TTC549 (cell line): ENCODE measurements around the gene DIAPH2.

Experiments used
- FAIRE-seq: peaks from 2 replicates; lab custom pipeline; 2012; peaks lifted over from hg19 to GRCh38; lab: Jason Lieb, UNC

The DIAPH2 gene

GRCh38 chrX:97189668-97190067 is 505.0 kb downstream of the DIAPH2 start:
- FAIRE-seq, result no peak

DNA sequence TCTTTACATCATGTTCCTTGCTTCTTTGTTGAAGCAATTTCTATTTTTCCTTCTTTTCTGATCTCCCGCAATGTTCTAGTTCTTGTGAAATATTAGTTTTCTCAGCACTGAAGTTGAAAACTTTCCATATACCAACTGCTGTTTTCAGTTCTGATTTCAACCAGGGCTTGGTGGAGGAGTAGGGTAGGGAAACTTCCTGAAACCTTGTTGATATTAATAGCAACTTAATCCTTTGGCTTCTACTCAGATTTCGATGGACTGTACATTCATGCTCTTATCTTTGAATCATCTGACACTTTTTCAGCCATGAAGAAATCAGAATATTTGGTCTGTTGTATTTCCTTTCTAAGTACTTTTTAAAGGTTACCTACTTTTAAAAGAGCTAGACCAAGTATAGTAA is 514.9 kb downstream of the DIAPH2 start:
- FAIRE-seq, result no peak

GRCh38 chrX:97200454-97200853 is 515.8 kb downstream of the DIAPH2 start:
- FAIRE-seq, result no peak

GRCh38 chrX:97210501-97210900 is 525.9 kb downstream of the DIAPH2 start:
- FAIRE-seq, result no peak

DNA sequence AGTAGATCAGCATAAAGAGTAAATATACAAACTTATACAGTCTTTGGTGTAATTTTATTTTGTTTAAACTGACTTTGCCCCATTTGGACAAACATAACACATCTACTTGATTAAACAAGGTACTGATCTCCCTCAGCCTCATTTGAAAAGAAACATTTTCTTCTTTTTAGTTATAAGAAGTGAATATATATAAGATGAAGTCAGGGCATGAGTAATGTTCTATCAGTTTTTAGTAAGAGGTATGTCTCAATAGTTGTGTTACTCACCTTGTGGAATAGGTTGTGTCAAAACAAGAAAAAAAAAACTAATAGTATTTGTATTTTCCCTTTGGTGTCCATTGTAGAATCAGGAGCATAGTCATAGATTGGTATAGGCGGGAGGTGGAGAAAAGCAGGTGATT is 526.4 kb downstream of the DIAPH2 start:
- no peak for FAIRE-seq

GRCh38 chrX:97215186-97215585 is 530.5 kb downstream of the DIAPH2 start:
- FAIRE-seq, result no peak

DNA sequence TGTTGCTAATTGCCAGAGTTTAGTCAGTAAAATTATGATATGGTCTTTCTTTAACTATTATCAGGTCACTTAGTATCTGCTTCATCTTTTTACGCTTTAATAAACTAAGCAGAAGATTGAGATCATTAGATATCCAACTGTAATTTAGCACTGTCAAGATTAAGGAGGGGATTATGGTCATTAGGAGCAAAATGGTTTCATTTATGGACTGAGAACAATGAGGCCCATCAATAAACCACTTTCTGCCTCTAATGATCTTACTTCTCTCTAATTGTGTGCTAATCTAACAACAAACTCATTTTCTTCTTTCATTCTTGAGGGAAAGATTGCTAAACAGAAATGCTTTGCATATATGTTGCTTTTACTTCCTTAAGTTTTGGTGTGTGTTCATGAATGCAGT is 539.5 kb downstream of the DIAPH2 start:
- no peak for FAIRE-seq

- FAIRE-seq, result no peak
Observed at GRCh38 chrX:97229318-97229717, 544.7 kb downstream of the DIAPH2 start.

DNA sequence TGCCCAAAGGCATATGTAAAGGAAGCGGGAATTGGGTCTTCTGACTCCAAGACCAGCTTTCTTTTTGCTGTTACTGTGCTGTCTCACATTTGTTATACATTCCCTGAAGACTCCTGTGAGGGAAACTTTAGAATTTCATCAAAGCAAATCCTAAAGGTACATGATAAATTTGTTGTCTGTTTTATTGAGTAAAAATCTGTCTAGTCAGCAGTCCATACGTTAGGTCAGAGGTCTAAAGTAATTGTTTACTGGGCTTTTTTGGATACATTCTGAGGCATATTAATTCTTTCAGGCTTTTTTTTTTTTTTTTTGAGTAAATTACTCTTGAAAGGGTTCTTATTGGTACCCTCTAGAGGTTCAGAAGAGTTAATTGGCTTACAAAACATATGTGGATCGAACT is 546.3 kb downstream of the DIAPH2 start:
- no peak for FAIRE-seq

- no peak for FAIRE-seq
Observed at GRCh38 chrX:97234471-97235081, 549.9 kb downstream of the DIAPH2 start.

GRCh38 chrX:97238632-97239031 is 554.0 kb downstream of the DIAPH2 start:
- FAIRE-seq, result no peak

- no peak for FAIRE-seq
Observed at GRCh38 chrX:97252111-97252510, 567.5 kb downstream of the DIAPH2 start.

GRCh38 chrX:97260679-97261078 is 576.0 kb downstream of the DIAPH2 start:
- no peak for FAIRE-seq

GRCh38 chrX:97266406-97267121 is 581.9 kb downstream of the DIAPH2 start:
- FAIRE-seq, result no peak

DNA sequence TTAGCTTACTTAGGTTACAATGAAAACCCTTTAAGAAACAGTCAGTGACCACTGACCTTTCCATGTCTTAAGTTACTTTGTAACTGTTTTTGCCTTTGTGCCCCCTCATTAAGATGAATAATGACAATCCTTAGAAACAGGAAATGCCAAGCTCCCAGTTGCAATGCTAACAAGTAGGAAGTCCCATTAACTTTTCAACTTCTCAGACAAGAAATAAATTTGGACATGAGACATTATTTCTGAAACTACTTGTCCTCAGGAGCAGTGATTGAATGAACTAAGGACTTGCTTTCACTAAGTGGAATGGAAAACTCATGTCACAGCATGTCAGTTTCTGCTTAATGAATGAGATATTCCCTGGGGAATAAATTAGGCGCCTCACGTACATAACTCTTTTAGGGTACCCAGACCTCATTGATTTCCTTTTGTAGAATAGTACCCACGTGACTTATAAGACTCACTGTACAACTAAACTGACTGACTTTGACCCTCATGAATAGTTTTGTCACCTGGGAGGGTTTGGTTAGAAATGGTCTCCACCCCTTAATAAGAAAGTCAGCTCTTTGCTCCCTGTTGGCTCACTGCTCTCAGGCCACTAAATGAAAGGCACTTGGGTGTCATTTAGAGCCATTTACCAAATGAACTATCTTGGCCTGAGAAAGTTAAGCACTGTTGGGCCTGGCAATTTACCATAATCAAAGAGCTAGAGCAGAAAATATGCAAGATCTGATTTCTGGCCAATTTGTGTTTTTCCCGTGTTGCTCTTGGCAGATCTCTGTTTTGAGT is 582.9 kb downstream of the DIAPH2 start:
- FAIRE-seq, result no peak

- FAIRE-seq, result no peak
Observed at GRCh38 chrX:97268182-97268680, 583.6 kb downstream of the DIAPH2 start.

- no peak for FAIRE-seq
Observed at GRCh38 chrX:97284531-97284930, 599.9 kb downstream of the DIAPH2 start.

DNA sequence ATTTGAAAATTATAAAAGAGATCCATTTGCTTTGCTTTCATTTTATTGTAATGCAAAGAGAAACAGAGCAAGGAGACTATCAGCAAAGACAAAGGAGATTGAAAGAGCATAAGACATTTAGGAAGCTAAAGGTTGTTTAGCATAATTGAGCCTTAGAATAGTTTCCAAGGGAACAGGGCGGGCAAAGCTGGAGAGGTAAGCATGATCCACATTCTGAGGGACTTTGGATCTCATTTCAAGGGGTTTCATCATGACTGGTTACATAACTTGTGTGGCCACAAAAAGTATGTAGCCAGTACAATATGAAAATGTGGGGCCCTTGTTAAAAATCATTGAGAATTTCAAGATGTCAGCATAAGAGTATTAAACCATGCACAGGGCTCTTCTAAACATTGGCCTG is 605.6 kb downstream of the DIAPH2 start:
- no peak for FAIRE-seq

GRCh38 chrX:97294041-97294440 is 609.4 kb downstream of the DIAPH2 start:
- no peak for FAIRE-seq

- no peak for FAIRE-seq
Observed at GRCh38 chrX:97295954-97296353, 611.3 kb downstream of the DIAPH2 start.

DNA sequence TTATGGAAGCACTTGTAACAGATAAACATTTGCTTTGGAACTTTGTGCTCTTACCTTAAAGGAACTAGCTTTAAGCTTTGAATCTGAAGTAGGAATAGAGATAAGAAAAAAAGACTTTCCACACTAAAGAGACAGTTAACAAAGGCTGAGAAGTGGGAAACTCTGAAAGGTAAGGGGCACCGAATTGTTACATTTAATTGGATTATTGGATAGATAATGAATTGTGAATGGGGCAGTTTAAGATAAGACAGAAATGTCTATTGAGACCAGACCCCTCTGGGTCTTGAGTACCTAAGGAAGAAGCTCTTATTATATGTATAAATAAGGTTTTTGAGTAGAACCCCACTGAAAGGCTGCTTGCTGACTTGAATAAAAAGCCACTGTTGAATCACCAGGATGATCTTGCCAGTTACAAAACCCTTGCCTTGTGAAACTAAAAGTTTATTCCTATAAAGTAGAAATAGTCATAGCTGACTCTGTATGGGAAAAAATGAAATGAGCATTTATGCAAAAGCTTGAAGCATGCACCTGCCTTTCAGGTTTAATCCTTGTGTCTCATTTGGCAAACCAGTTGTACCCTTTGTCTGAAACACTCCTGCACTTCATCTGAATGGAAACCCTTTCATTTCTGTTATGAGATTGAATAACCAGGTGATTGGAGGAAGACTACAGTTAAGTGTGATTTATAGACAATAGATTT is 622.3 kb downstream of the DIAPH2 start:
- FAIRE-seq, result no peak

DNA sequence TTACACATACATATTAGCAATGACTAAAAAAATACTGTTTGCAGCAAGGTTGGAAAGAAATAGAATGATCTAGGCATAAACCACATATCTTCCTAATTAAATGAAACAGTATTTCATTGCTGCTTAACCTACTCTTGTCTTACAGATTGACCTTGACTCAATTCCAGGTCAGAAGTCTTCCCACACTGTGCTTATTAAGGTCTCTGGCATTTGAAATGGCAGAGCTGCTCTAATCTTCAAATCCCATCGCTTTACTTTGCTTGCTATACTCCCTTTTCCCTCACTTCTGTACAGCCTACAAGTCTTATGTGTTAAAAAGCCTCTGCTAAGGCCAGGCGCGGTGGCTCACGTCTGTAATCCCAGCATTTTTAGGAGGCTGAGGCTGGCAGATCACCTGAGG is 623.5 kb downstream of the DIAPH2 start:
- FAIRE-seq, result no peak
